Left renal pelvis (tissue), 4 donors: ENCODE measurements around the gene PHOSPHO2. TPM values are rescaled to one million over a fixed set of nuclear protein-coding genes. Genes with fewer than 3 reads are reported as not detected.

ENCODE experiments used
- DNase-seq, 4 donors: peaks; one replicate each; pipeline ENCODE4 v3.0.0-alpha.2; 2013; ENCODE audit warnings: low read depth in 4 of 4, low spot score in 3 of 4
- polyA plus RNA-seq, 4 donors: library from polyadenylated mRNA; unstranded; fragments of 120-200 nt; gene quantifications; one replicate each; pipeline ENCODE4 v1.2.1, GENCODE V29; 2013; ENCODE audit not compliant: insufficient read length in 4 of 4

Gene PHOSPHO2, protein sequence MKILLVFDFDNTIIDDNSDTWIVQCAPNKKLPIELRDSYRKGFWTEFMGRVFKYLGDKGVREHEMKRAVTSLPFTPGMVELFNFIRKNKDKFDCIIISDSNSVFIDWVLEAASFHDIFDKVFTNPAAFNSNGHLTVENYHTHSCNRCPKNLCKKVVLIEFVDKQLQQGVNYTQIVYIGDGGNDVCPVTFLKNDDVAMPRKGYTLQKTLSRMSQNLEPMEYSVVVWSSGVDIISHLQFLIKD
- polyA plus RNA-seq = 10 to 100 TPM in 3 of 4 donors, 1 to 10 TPM in 1; 9.6 to 18.5 (median 13.2) TPM

DNA sequence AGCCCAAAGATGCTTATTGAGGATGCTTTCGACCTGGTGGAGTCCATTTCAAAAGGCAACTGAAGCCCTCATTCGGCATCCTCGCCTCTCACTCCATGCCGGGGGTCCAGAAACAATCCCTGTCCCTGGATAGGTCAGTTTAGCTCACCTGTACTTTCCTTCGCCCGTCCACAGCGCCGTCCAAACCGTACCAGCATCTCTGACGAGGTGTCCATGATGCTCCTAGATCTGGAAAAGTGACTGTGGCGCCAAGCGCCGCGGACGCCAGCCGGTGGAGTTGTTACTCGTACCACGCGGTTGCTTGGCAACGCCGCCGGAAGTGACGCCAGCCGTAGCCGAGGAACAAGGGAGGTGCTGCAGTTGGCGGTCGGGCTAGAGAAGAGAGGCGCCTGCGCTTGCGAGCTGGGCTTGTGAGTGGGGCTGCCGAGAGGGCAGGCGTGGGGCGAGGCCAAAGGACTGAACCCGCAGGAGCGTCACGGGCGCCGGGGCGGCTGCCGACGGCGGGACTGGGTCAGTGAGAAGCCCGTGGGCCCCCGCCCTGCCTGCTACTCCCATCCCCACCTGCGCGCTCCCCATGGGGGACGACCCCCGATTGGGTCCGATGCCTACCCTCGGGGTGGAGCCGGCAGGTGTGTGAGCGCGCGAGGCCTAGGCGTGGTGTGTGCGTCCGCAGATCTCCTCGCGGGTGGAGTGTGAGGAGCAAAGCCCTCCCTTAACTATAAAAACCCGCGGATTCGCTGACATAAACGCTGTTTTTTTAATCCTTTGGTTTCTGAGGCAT lies at the start of gene PHOSPHO2, which contains the start of gene CFAP210:
TSS of gene PHOSPHO2 (plus strand) at position 357 of the 781 bp plus-strand sequence. CDS start 6,503 bp downstream, outside the sequence.
TSS of gene CFAP210 (minus strand) at position 293 of the 781 bp plus-strand sequence. CDS start at position 215, 78 bp downstream.
- DNase-seq = peak; percentile 86 to 92 (median 90)

DNA sequence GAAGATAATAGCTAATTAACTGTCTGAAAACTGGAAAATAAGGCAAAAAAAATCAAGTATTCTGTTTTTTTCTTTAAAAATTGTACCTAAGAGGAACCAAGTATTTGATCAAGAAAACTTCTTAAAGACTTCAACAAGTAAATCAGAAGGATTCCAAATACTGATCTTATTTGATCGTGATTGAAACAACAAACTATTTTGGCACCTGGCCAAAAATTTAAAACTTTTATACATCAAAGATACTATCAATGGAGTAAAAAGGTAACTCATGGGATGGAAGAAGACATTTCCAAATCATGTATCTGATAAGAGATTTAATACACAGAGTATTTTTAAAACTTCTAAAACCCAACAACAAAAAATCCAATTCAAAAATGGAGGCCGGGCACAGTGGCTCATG lies 46.8 kb upstream of the PHOSPHO2 start:
- DNase-seq = no peak

DNA sequence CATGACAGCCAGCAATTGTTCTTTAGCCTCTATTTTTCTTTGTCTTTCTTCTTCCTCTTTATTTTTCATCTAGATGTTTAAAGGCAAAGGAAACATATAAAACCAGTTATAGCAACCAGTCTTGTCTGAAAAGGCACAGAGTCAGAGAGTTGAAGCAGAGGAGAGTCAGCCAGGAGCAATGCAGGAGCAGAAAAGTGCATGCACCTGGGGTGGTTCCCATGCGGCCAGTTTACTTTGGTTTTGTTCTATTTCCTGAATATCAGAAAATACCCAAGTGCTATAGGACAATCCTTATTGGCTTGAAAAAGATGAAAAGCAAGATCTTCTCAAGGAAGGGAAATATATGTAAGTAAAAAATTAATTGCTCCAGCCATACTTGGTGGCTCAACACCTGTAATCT lies 45.0 kb upstream of the PHOSPHO2 start:
- DNase-seq = no peak

DNA sequence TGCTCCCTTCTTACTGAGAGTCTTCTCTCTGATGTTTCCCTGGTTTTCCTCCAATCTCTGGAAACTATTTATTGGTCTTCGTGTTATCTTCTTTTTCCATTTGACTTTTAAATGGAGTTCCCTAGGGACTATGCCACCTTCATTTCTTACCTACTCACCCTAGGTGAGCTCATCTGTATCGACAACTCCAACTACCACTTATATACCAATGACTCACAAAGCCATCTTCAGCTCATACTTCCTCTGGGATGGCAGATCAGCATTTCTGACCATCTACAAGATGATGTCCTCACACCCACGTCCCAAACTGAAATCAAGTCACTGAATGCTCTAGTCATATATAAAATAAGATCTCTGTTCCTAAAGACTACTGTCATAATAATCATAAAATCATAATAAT lies 40.6 kb upstream of the PHOSPHO2 start:
- no peak for DNase-seq

DNA sequence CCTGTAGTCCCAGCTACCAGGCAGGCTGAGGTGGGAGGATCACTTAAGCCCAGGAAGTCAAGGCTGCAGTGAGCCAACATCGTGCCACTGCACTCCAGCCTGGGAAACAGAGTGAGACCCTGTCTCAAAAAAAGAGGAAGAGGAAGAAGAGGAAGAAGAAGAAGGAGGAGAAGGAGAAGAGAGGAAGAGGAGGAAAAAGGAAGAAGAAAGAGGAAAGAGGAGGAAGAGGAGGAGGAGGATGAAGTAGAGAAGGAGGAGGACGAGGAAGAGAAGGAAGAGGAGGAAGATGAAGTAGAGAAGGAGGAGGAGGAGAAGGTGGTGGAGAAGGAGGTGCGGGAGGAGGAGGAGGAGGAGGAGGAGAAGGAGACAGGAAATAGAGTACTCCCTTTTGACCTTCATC lies 38.1 kb upstream of the PHOSPHO2 start:
- DNase-seq = no peak

DNA sequence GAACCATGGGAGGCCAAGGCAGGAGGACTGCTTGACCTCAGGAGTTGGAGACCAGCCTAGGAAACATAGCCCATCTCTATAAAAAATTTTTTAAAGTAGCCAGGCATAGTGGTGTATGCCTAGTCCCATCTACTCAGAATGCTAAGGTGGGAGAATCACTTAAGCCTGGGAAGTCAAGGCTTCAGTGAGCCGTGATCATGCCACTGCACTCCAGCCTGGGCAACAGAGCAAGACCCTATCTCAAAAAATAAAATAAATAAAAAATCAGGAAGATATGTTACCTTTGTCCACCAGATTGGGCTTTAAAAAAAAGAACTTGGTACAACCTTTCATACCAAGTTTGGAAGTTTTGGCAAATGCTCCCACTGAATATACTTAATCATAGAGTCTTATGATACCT lies 35.4 kb upstream of the PHOSPHO2 start:
- DNase-seq = no peak

DNA sequence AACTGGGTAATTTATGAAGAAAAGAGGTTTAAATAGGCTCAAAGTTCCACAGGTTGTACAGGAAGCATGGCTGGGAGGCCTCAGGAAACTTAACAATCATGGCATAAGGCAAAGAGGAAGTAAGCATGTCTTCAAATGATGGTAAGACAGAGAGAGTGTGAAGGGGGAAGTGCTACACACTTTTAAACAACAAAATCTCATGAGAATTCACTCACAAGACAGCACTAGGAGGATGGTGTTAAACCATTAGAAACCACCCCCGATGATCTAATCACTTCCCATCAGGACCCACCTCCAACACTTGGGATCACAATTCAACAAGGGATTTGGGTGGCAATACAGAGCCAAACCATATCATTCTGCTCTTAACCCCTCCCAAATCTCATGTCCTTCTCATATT lies 34.9 kb upstream of the PHOSPHO2 start:
- DNase-seq = no peak

DNA sequence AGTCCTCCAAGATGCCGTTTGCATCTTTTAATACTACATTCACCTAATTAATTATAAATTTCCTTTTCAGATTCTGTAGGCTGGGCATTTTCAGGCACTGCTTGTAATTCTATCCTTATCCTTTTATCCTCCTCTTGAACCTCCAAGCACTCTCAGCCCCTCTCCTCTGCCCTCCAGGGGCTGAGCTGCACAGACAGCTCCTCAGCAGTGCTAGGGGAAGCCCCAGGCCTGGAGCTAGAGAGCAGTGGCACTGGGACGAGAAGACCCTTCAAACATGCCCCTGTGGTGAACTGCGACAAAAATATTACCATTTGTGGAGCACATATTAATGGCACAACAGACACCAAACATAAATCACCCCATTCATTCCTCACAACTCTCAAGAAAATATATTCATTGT lies 33.0 kb upstream of the PHOSPHO2 start:
- DNase-seq = no peak

DNA sequence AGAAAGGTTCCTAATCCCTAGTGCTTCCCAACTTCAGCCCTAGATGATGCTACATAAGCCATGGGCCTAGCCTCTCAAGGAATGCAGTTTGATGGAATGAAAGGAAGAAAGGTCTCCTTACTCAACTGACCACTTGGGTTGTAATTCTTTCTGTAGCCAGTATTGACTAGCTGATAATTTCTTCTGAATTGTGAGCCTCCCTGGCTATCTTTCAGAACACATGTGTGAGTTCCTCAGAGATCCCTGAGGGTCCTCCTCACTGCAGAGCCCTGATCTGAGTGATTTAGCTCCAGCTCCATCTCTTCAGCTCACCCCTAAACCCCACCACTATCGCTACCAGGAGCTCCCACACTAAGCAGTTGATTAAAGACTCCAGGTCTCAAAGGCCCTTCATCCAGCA lies 31.5 kb upstream of the PHOSPHO2 start:
- DNase-seq = no peak

DNA sequence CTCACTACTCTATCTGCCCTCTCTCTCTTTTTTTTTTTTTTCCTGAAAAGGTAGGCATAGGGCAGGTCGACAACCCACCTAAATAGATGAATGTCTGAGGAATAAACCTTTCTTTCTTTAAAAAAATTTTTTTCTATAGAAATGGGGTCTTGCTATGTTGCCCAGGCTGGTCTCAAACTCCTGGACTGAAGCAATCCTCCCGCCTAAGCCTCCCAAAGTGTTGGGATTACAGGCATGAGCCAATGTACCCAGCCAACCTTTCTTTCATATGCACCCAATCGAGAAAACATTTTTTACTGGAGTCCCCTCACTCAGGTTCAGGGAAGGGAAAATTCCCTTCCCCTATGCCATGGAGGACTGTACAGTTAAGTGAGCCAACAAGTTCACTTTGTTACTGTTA lies 31.0 kb upstream of the PHOSPHO2 start:
- no peak for DNase-seq

DNA sequence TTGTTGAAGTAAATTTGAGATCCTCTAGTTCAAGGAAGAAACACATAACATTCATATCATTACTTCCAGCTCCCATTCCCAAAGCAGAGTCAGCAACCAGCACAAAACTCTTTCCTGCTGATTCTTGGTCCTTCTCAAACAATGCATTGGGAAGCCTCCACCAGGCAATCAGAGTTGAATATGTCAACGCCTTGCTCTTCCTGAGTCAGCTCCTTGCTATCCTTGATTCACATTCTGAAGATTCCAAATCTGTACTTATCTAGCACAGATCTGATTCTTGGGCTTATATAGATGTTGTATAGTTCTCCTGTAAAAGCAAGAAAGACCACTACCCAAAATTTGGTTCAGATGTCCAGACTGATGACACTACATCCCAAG lies 29.7 kb upstream of the PHOSPHO2 start:
- no peak for DNase-seq

DNA sequence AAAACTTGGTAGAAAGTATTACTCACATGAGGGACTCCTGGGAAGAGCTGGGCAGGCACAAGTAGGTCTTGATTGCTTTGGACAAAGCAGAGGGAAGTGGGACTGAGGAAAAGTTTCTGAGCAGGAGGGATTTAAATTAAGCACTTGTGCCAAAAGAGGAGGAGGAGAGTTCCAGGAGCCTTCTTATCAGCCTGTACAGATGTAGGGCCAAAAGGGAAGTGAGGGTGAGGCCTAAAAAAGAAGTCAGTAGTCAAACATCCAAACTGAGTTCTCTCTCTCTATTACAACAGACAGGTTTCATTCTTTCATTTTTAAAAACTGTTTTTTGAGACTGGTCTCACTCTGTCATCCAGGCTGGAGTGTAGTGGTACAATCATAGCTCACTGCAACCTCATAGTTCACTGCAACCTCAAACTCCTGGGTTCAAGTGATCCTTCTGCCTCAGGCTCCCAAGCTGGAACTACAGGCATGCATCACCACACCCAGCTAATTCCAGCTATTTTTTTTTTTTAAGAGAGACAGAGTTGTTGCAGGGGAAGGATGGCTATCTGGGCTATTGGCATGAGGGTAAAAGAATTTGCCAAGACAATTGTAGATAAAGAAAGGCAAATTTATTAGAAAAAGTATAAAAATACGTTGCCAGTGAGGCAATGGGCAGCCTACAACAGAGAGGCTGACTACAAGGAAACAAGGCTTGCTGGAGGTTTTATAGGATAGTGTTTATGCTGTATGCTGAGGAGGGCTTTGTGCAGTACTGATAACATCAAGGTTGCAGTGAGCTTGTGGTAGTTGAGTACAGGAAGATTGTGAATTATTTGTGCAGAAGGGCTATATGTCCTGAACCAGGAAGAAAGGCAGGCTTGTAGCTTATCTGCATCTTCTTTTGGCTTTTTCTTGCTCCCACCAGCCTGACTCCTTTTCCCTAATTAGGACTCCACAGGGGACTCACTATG lies 29.0 kb upstream of the PHOSPHO2 start:
- no peak for DNase-seq

DNA sequence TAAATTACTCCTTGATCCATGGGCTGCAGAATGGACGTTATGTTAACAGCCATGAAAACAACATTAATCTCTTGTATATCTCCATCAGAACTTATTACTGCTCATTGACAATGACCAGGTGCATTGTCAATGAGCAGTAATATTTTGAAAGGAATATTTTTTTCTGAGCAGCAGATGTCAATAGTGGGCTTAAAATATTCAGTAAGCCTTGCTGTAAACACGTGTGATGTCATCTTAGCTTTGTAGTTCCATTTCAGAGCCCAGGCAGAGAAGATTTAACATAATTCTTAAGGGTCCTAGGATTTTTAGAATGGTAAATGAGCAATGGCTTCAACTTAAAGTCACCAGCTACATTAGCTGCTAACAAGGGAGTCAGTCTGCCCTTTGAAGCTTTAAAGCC lies 26.7 kb upstream of the PHOSPHO2 start:
- DNase-seq = no peak

DNA sequence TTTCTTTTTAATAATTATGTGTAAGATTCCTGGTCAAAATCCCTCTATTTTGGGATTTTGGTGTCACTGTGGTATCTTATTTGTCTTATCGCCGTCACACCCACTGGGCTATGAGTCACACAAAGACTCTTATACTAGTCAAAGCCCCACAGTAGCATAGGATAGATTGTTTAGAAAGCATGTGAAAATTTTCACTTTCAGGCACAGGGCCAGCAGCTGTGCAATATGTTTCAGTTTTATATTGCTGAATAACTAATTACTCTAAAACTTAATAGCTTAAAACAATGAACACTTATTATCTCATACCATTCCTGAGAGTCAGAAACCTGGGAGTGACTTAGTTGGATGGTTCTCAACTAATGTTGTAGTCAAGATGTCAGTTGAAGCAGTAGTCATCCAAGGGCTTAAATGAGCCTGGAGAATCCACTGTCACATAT lies 24.0 kb upstream of the PHOSPHO2 start:
- no peak for DNase-seq

DNA sequence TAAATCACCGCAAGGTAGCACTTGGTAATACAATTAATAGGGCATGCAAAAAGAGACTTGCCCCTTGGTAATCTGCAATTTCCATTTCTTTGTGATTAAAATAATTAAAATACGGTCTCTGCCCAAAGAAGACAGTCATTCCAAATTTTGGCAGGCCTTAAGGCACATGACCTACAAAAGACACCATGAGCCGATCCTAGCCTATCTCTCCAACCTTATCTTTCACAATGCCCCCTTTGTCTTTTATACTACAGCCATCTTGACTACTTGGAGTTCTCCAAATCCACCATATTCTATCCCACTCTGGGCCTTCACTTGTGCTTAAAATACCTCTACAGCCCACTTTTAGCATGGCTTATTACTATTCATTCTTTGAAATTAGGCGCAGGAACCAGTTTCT lies 23.3 kb upstream of the PHOSPHO2 start:
- no peak for DNase-seq

DNA sequence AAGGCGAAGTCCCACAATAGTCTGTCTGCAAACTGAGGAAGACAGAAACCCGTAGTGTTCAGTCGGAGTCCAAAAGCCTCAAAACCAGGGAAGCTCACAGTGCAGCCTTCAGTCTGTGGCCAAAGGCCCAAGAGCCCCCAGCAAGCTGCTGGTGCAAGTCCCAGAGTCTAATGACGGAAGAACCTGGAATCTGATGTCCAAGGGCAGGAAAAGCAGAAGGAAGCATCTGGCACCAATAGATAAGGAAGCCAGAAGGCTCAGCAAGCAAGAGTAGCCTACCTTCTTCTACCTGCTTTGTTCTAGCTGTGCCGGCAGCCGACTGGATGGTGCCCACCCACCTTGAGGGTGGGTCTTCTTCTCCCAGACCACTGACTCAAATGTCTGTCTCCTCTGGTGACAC lies 21.9 kb upstream of the PHOSPHO2 start:
- DNase-seq = no peak

DNA sequence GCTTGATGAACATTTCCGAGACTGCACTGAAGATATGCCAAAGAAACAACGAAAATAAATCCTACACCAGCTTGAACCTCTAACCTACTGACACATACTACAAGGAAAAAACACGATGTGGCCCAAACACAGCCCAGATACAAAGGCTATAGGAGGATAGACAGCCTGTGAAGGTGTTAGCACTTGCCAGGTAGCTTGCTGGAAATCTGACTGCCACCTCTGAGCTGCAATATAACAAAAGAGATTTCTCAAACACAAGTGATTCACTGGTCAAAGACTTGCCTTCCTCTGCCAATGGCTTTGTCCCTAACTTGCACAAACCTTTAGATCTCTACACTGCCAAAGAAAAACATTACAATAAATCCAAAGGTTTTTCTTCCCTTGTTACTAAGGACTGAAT lies 21.2 kb upstream of the PHOSPHO2 start:
- DNase-seq = no peak

DNA sequence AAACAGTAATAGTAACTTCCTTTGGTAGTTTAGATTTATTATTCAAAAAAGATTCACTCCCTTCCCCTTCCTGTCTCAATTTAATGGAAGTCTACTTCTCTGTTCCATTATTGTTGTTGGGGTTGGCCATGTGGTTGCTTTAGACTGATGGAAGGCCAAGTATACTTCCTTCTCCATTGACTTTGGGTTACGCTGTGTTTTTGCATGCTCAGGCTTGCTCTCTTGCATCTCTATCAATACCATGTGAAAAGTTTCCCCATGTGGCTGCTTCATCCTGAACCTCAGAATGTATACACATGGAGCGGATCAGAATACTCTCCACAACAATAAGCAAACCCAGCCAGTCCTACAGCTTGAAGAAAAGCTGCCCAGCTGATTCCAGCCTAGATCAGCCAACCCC lies 20.3 kb upstream of the PHOSPHO2 start:
- no peak for DNase-seq

DNA sequence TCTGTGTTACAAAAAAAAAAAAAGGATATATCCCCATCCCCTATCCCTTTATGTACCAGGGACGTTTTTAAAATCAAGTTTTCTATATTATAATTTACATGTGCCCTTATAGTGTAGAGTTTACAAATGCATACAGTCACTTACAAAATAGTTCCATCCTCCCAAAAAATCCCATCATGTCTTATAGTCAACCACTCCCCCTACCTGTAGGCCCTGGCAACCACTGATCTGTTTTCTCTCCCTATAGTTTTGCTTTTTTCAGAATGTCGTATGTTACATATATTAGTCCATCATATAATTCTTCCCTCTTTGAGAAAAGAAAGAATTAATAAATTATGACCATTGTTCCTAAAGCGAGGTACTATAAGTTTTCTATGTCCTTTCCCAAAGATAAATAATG lies 17.9 kb upstream of the PHOSPHO2 start:
- DNase-seq = no peak

DNA sequence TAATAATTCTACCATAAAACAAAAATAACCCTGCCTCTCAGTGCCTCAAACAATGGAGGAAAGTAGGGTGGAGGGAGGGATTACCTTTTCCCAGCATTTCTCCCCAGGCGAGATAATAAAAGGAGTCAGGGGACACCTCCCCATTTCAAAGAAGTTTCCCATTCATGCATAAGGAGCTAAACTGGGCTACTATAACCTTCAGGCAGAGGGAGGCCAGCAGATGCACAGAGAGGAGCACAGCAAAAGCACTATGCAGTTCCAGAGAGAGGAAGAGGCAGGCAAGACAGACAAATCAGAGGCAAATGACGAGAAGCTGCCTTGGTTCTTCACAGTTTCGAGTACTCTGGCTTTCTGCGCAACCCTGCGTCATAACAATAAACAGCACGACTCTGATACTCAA lies 17.4 kb upstream of the PHOSPHO2 start:
- no peak for DNase-seq

DNA sequence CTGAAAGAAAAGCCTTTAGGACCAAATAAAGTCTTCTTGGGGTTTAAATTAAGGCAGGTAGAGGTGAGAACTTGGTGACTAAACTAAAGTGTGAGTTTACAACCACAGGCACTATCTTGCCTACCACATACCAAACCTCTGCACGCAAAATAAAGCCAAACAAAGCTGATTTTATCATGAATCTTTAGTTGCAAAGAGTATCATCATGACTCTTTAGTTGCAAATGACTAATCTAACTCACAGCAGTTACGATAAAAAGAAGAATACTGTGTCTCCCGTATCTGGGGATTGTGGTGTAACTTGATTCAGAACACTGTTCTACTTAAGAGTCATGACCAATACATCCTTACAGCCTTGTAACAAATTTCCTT lies 11.2 kb upstream of the PHOSPHO2 start:
- DNase-seq = no peak
